ENCODE results near the gene SEPTIN12.

Gene SEPTIN12

DNA sequence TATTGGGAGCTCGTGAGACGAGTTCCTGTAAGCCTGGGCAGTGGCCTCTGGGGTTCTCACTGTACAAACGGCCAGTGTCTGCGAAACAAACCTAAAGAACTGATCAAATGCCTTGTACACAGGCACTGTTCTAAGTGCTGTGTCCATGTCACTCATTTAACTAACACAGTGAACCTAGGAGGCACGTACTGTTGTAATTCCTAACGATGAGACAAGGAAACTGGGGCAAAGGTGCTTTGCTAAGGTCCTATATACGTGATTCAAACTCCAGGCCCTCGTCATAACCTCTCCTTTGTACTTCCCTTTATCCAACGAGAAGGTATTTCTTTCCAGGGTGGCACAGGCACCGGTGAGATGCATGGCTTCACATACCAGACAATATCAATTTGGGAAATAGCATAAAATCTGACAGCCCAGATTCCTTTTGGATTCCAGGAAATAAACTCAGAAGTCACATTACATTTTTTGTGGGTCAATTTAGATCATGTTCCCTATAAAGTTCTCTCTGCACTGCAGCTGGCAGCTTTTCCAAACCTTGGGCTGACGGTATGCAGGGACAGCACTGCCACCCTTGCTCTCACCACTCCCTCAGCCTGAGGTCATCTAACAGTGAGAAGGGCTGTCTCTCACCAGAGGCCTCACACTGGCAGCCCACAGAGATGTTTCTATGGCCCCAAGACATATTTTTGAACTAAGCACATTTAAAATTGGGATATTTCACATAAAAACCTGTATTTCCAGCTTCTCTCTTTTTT, 40.6 kb upstream of the SEPTIN12 start:
- TF ChIP-seq CTCF (IDR thresholded peaks at IDR 0.05; ENCODE audit: extremely low read depth, missing control alignments) = no peak
- no peak for DNase-seq (ENCODE audit: low spot score)

DNA sequence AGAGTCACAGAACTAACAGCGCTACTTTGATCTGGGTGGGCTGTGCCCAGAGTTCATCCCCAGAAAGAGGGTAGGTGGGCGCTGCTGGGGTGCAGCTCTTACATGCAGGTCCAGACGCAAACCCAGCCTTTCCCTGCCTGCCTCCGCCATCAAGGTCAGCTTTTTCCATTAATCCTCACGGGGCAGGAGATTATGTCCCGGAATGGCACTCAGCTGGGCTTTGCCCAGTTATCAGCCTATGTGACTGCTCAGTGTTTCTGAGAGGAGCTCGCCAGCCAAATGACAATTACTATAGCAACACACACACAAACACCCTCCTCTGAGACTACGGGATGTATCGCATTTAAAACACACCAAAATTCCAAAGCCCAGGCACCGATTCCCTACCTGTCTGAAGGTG, 38.8 kb upstream of the SEPTIN12 start:
- no peak for DNase-seq (ENCODE audit: low spot score)
- no peak for TF ChIP-seq CTCF (IDR thresholded peaks at IDR 0.05; ENCODE audit: extremely low read depth, missing control alignments)

DNA sequence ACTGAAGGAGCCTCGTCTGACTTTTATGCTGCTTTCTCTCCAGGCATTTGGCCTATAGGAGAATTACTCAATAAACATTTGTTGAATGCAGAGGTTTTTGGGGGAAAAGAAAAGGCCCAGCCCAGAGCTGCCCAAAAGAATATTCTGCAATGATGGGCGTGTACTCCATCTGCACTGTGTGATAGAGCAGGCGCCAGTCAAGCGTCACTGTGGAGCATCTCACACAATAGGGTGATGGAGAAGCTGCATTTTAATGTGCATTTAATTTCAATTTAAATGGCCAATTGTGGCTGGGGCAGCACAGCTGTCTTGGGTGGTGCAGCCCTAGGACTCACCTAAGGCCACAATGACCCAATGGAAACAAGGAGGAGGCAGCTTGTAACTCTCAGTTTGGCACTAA, 38.4 kb upstream of the SEPTIN12 start:
- DNase-seq (ENCODE audit: low spot score) = no peak
- TF ChIP-seq CTCF (IDR thresholded peaks at IDR 0.05; ENCODE audit: extremely low read depth, missing control alignments) = no peak

GRCh38 chr16:4825196-4825595, 37.1 kb upstream of the SEPTIN12 start:
- TF ChIP-seq CTCF (IDR thresholded peaks at IDR 0.05; ENCODE audit: extremely low read depth, missing control alignments) = no peak
- DNase-seq (ENCODE audit: low spot score) = no peak

DNA sequence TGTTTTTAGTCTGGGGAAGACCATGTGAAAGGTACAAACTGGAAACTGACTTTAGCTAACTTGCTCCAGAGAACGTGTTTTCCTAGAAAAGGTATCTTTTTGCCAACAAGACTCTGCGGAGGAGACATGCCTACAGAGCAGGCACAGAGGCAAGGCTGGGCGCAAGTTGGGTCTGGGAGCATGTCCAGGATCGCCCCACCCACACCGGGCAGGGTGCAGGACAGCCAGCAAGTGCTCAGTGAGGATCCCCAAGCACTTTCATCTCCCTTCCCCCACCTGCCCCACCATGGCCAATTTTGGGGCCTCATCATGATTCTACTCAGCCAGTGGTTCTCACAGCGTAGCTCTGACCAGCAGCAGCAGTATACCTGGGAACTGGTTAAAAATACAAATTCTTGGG, 32.5 kb upstream of the SEPTIN12 start:
- no peak for DNase-seq (ENCODE audit: low spot score)
- TF ChIP-seq CTCF (IDR thresholded peaks at IDR 0.05; ENCODE audit: extremely low read depth, missing control alignments) = no peak

DNA sequence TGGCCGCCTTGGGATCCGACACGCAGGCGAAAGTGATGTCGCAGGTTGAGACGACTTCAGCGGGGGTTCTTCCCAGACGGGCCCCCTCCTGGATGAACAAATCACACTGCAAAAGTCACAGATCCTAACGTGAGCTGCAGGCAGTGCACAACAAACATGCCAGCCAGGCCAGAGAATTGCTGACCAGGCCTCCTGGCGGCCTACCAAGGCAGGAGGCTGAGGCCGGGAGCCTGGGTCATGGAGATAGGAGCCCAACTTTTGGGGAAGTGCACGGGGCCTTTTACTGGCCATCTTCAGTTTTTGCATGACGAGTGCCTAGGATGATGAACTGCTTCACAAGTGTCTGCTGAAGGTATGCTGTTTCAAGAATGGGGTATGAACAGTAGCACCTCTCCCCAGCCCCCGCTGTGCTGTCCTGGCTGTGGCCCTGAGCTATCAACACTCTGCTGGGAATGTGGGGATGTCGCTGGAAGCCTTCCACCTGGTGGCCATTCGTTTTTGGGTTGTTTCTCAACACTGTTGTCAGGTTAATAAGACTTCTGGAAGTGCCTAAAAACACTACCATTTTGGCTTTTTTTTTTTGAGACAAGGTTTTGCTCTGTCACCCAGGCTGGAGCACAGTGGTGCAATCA, 26.5 kb upstream of the SEPTIN12 start:
- DNase-seq (ENCODE audit: low spot score) = no peak
- no peak for TF ChIP-seq CTCF (IDR thresholded peaks at IDR 0.05; ENCODE audit: extremely low read depth, missing control alignments)

GRCh38 chr16:4814046-4814445, 25.9 kb upstream of the SEPTIN12 start:
- no peak for TF ChIP-seq CTCF (IDR thresholded peaks at IDR 0.05; ENCODE audit: extremely low read depth, missing control alignments)

More at GRCh38 chr16:4814046-4814445, 25.9 kb upstream of the SEPTIN12 start:
- DNase-seq (ENCODE audit: low spot score) = no peak
